Neural cell (in vitro differentiated cells): ENCODE results near the gene AP2A2. TPM values are rescaled to one million over a fixed set of nuclear protein-coding genes. Genes with fewer than 3 reads are reported as not detected.

ENCODE experiments used
- H2AFZ ChIP-seq: fragments of 200-600, 300-800 bp; sonication (generic), shearing (Covaris generic); 2 replicates; pipeline ENCODE4 v1.6.0; 2014; ENCODE audit warnings: low read depth, mild to moderate bottlenecking, antibody characterized with exemption, low read length, moderate library complexity
- H3F3A ChIP-seq: fragments of 200-600 bp; shearing (Covaris generic); 2 replicates; pipeline ENCODE4 v1.6.1; 2016; ENCODE audit warnings: mild to moderate bottlenecking, moderate library complexity, mixed read lengths, antibody characterized with exemption, low read length; ENCODE audit not compliant: insufficient read depth, poor library complexity, severe bottlenecking
- H3K27ac ChIP-seq: fragments of 200-600, 300-800 bp; sonication (generic), shearing (Covaris generic); 2 replicates; pipeline ENCODE4 v1.5.1; 2014; ENCODE audit warnings: mild to moderate bottlenecking, low read length, moderate library complexity
- H3K27me3 ChIP-seq: fragments of 300-800, 200-600 bp; sonication (generic), shearing (Covaris generic); 2 replicates; pipeline ENCODE4 v1.6.0; 2014; ENCODE audit warnings: mild to moderate bottlenecking, low read depth, low read length, moderate library complexity; ENCODE audit not compliant: insufficient read depth
- H3K36me3 ChIP-seq: fragments of 300-800, 200-600 bp; sonication (generic), shearing (Covaris generic); 2 replicates; pipeline ENCODE4 v1.5.1; 2014; ENCODE audit warnings: mild to moderate bottlenecking, antibody characterized with exemption, low read length, moderate library complexity; ENCODE audit not compliant: insufficient read depth
- H3K4me2 ChIP-seq: fragments of 300-800, 200-600 bp; sonication (generic), shearing (Covaris generic); 2 replicates; pipeline ENCODE4 v1.6.0; 2014; ENCODE audit warnings: mild to moderate bottlenecking, low read length
- H3K4me3 ChIP-seq: fragments of 300-800, 200-600 bp; sonication (generic), shearing (Covaris generic); 2 replicates; pipeline ENCODE4 v1.5.1; 2014; ENCODE audit warnings: mild to moderate bottlenecking, low read length, moderate library complexity
- H3K79me2 ChIP-seq: fragments of 200-600 bp; shearing (Covaris generic); replicated peaks from 2 replicates; pipeline ENCODE4 v1.6.0; 2014; ENCODE audit warnings: mild to moderate bottlenecking, low read length, moderate library complexity; ENCODE audit not compliant: insufficient read depth
- H3K9ac ChIP-seq: fragments of 300-800, 200-600 bp; sonication (generic), shearing (Covaris generic); 2 replicates; pipeline ENCODE4 v1.6.1; 2016; ENCODE audit warnings: mild to moderate bottlenecking, low read length, mixed read lengths
- H3K9me2 ChIP-seq: fragments of 200-600 bp; shearing (Covaris generic); 2 replicates; pipeline ENCODE4 v1.6.1; 2016; ENCODE audit warnings: mild to moderate bottlenecking, low read length, mixed read lengths; ENCODE audit not compliant: insufficient read depth
- H3K9me3 ChIP-seq: fragments of 200-600, 300-800 bp; sonication (generic), shearing (Covaris generic); 2 replicates; pipeline ENCODE4 v1.6.1; 2016; ENCODE audit warnings: mild to moderate bottlenecking, mixed run types, low read length, moderate library complexity, mixed read lengths
- H4K20me1 ChIP-seq: fragments of 200-600 bp; shearing (Covaris generic); 2 replicates; pipeline ENCODE4 v1.6.1; 2016; ENCODE audit warnings: mild to moderate bottlenecking, mixed run types; ENCODE audit not compliant: insufficient read depth
- EP300 ChIP-seq: fragments of 450-650 bp; conservative IDR thresholded peaks from 2 replicates; pipeline ENCODE4 v1.6.1; 2014; ENCODE audit warnings: antibody characterized with exemption, mild to moderate bottlenecking, moderate library complexity; ENCODE audit not compliant: poor library complexity, severe bottlenecking
- MXI1 ChIP-seq: fragments of 450-650 bp; conservative IDR thresholded peaks from 2 replicates; pipeline ENCODE4 v1.6.1; 2014; ENCODE audit warnings: antibody characterized with exemption, mild to moderate bottlenecking; ENCODE audit not compliant: poor library complexity, severe bottlenecking
- POLR2AphosphoS5 ChIP-seq: IDR thresholded peaks from 2 replicates; pipeline ENCODE4 v1.6.1; 2012
- SMC3 ChIP-seq: fragments of 450-650 bp; conservative IDR thresholded peaks from 2 replicates; pipeline ENCODE4 v1.6.1; 2014; ENCODE audit warnings: antibody characterized with exemption, mild to moderate bottlenecking, moderate library complexity; ENCODE audit not compliant: poor library complexity
- TAF1 ChIP-seq: IDR thresholded peaks from 2 replicates; pipeline ENCODE4 v1.6.1; 2012; ENCODE audit warnings: low read depth
- polyA plus RNA-seq: library from polyadenylated mRNA; depleted of rRNA; stranded (reverse); fragments of >200 nt; gene quantifications from 2 replicates; pipeline ENCODE4 v1.2.3, GENCODE V29; 2014
- TF ChIP-seq, protein P1 (sequence below): IDR thresholded peaks from 2 replicates; pipeline ENCODE4 v1.6.1; 2012; ENCODE audit warnings: borderline replicate concordance
- TF ChIP-seq, protein P2 (sequence below): fragments of 450-650 bp; IDR thresholded peaks from 2 replicates; pipeline ENCODE4 v1.5.1; 2014; ENCODE audit warnings: antibody characterized with exemption, mild to moderate bottlenecking, moderate library complexity; ENCODE audit not compliant: poor library complexity, severe bottlenecking

Gene AP2A2
- polyA plus RNA-seq, 1 donor from 2014 or later: 46.5 TPM

DNA sequence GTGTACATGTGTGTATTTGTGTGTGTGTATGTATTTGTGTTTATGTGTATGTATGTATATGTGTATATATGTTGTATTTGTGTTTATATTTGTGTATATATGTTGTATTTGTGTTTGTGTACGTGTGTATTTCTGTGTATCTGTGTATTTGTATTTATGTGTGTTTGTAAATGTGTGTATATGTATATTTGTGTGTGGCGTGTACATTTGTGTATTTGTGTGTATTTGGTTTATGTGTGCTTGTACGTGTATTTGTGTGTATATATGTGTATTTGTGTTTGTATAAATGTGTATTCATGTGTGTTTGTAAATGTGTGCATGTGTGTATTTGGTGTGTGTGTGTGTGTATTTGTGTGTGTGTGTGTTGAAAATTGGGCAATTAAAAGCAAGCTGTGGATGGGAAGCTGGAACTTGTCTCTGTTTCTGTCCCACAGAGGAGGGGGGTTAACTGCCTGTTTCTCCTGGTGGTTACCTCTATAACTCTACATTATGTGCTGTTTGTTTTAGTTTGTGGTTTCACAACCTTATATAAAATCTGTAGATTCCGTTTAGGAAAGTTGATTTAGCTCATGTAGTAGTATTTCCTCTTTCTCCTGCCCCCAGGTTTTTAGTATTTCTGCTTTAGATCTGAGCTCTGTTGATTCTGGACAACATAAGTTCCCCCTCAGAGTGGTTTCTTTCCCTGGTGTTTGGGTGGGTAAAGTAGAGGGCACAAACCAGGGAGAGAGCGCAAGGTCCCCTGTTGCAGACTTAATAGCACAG is 28.9 kb downstream of the AP2A2 start:
- Histone ChIP-seq H3K4me3 (no peak overlapping the region), H3K9me2 (no peaks in the 10 kb centered on the region), H3F3A (no peaks in the 10 kb centered on the region), H3K79me2 (peaks cover 29% of the 10 kb centered on the region), H3K9ac (no peak overlapping the region), H3K27ac (no peak overlapping the region), H3K4me2 (no peak overlapping the region), H3K9me3 (peaks cover 7% of the 10 kb centered on the region), H4K20me1 (peaks cover 4% of the 10 kb centered on the region), H2AFZ (no peak overlapping the region), H3K36me3 (no peaks in the 10 kb centered on the region), H3K27me3 (no peaks in the 10 kb centered on the region)
- no peak for TF ChIP-seq SMC3
- no peak for TF ChIP-seq POLR2AphosphoS5
- no peak for TF ChIP-seq EP300
- no peak for TF ChIP-seq TAF1
- no peak for TF ChIP-seq MXI1
- TF ChIP-seq, protein P1, sequence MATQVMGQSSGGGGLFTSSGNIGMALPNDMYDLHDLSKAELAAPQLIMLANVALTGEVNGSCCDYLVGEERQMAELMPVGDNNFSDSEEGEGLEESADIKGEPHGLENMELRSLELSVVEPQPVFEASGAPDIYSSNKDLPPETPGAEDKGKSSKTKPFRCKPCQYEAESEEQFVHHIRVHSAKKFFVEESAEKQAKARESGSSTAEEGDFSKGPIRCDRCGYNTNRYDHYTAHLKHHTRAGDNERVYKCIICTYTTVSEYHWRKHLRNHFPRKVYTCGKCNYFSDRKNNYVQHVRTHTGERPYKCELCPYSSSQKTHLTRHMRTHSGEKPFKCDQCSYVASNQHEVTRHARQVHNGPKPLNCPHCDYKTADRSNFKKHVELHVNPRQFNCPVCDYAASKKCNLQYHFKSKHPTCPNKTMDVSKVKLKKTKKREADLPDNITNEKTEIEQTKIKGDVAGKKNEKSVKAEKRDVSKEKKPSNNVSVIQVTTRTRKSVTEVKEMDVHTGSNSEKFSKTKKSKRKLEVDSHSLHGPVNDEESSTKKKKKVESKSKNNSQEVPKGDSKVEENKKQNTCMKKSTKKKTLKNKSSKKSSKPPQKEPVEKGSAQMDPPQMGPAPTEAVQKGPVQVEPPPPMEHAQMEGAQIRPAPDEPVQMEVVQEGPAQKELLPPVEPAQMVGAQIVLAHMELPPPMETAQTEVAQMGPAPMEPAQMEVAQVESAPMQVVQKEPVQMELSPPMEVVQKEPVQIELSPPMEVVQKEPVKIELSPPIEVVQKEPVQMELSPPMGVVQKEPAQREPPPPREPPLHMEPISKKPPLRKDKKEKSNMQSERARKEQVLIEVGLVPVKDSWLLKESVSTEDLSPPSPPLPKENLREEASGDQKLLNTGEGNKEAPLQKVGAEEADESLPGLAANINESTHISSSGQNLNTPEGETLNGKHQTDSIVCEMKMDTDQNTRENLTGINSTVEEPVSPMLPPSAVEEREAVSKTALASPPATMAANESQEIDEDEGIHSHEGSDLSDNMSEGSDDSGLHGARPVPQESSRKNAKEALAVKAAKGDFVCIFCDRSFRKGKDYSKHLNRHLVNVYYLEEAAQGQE: no peak

DNA sequence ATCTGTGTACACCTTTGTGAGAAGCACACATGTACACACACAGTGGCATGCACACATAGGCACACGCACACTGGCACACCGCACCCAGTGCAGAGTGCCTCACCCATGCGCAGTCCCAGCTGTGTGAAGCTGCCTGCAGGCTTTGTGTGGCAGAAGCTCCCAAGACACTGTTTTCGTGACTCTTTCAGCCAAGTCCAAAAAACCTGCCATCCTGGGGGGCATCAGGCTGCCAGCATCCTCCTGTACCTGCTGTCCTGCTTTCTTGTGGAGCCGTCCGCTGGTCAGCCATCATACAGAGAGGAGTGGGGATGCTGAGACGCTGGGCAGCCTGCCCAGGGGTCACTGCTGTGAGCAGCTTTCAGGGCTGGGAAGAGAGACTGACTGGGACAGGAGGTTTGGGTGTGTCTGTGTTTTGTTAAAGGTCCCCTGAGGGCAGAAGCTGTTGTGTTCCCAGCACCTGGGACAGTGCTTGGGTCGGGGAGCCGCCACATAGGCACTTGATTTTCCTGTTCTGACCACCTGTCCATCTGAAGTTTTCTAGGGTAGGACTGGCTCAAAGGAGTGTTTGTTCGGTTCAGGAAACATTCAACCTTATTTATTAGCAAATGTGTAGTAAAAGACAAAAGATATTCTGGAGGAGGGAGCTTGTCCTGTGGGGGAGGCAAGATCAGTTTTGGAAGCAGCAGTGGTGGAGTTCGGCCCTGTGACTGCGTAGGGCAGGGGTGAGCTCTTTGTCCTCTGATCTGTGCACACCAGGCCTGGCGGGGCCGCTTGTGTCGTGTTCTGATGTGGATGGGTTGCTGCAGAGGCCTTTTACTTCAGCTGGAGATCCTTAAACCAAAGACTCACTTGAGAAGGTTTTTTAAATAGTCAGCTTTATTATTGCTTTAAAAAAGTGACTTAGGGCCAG is 29.7 kb downstream of the AP2A2 start:
- Histone ChIP-seq H2AFZ (no peak overlapping the region), H4K20me1 (peaks cover 4% of the 10 kb centered on the region), H3K9me2 (no peaks in the 10 kb centered on the region), H3K4me3 (no peak overlapping the region), H3K9ac (no peak overlapping the region), H3K27me3 (no peaks in the 10 kb centered on the region), H3K79me2 (peaks cover 22% of the 10 kb centered on the region), H3K4me2 (no peak overlapping the region), H3F3A (no peaks in the 10 kb centered on the region), H3K36me3 (no peaks in the 10 kb centered on the region), H3K27ac (no peak overlapping the region), H3K9me3 (no peaks in the 10 kb centered on the region)
- TF ChIP-seq MXI1: no peak
- TF ChIP-seq, protein P2, sequence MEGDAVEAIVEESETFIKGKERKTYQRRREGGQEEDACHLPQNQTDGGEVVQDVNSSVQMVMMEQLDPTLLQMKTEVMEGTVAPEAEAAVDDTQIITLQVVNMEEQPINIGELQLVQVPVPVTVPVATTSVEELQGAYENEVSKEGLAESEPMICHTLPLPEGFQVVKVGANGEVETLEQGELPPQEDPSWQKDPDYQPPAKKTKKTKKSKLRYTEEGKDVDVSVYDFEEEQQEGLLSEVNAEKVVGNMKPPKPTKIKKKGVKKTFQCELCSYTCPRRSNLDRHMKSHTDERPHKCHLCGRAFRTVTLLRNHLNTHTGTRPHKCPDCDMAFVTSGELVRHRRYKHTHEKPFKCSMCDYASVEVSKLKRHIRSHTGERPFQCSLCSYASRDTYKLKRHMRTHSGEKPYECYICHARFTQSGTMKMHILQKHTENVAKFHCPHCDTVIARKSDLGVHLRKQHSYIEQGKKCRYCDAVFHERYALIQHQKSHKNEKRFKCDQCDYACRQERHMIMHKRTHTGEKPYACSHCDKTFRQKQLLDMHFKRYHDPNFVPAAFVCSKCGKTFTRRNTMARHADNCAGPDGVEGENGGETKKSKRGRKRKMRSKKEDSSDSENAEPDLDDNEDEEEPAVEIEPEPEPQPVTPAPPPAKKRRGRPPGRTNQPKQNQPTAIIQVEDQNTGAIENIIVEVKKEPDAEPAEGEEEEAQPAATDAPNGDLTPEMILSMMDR: no peak
